Sigmoid colon (tissue), 4 donors: ENCODE data around the gene DNASE1.

ENCODE experiments used
- EP300 ChIP-seq, 4 donors: sonication (generic); formaldehyde crosslinking; IDR thresholded peaks; one replicate each; pipeline ENCODE4 v1.6.1; 2017; ENCODE audit warnings: antibody characterized with exemption in 4 of 4
- POLR2A ChIP-seq, 2 donors: fragments of 450-650 bp; IDR thresholded peaks; one replicate each; pipeline ENCODE4 v1.6.1; 2016; ENCODE audit warnings: antibody characterized with exemption in 2 of 2, mild to moderate bottlenecking in 2 of 2, moderate library complexity in 2 of 2
- TF ChIP-seq, protein P1 (sequence below), 4 experiments: fragments of 450-650 bp in 3 of 4; fragments of 200-600 bp in 1 of 4; IDR thresholded peaks; one replicate each; pipeline ENCODE4 v1.5.1; 2016 to 2019; ENCODE audit warnings: antibody characterized with exemption in 4 of 4, mild to moderate bottlenecking in 3 of 4, moderate library complexity in 2 of 4

DNA sequence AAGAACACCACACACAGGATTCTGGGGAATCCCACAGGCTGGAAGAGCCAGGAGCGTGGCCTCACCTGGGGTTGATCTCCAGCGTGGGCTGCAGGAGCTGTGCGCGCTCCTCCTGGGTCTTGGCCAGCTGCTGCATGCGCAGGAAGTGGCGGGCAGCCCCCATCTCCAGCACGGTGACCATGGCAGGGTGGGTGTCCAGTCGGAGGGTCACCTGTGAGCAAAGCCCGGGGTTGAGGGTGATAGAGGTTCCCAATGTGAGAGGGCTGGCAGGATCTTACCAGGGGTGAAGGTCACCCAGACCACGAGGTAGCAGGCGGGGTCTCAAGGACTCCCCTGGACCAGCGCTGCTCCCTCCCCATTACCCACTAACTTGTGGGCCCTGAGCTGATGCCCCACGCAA is 7.4 kb downstream of the DNASE1 start:
- TF ChIP-seq, protein P1, sequence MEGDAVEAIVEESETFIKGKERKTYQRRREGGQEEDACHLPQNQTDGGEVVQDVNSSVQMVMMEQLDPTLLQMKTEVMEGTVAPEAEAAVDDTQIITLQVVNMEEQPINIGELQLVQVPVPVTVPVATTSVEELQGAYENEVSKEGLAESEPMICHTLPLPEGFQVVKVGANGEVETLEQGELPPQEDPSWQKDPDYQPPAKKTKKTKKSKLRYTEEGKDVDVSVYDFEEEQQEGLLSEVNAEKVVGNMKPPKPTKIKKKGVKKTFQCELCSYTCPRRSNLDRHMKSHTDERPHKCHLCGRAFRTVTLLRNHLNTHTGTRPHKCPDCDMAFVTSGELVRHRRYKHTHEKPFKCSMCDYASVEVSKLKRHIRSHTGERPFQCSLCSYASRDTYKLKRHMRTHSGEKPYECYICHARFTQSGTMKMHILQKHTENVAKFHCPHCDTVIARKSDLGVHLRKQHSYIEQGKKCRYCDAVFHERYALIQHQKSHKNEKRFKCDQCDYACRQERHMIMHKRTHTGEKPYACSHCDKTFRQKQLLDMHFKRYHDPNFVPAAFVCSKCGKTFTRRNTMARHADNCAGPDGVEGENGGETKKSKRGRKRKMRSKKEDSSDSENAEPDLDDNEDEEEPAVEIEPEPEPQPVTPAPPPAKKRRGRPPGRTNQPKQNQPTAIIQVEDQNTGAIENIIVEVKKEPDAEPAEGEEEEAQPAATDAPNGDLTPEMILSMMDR (IDR thresholded peaks at IDR 0.05), result no peak
- TF ChIP-seq POLR2A (IDR thresholded peaks at IDR 0.05), result no peak
- no peak for TF ChIP-seq EP300 (IDR thresholded peaks at IDR 0.05)
